ENCODE results near the gene TNRC6A.
A peak's percentile ranks its signal among the peaks of the same experiment; 100 is the strongest.
"Not testable (repeated sequence)": the region's sequence is repeated elsewhere in the genome, so short reads cannot be mapped to it uniquely, and the experiment has no call there.

Gene TNRC6A

DNA sequence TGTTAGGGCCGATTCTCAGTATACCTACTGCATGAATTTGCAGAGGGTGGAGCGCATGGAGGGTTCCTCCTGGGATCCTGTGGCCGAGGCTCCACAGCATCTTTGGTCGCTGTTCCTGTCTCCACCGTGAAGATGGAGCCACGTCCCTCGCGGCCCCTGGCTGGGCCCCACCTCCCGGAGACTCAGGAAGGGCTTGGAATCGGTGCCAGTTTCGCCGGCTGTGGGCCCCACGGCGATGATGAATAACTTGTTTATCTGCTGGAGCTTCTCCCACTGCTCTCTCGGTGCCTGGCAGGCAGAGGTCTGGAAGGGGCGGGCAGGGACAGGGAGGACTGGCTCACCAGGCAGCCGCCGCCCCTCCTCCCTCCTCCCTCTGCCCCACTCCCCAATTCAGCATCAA is 124.4 kb downstream of the TNRC6A start:
- Histone ChIP-seq H3K4me3 (ENCODE audit: low read depth, low read length) (no peak overlapping the region), H3K4me1 (no peaks in the 10 kb centered on the region), H3K36me3 (ENCODE audit: control insufficient read depth, insufficient read depth, low read length) (no peaks in the 10 kb centered on the region), H3K9me3 (ENCODE audit: control insufficient read depth, low read length) (no peaks in the 10 kb centered on the region), H2AFZ (peak overlapping the region; percentile 25), H3K27me3 (ENCODE audit: control insufficient read depth, insufficient read depth, low read length) (no peaks in the 10 kb centered on the region), H3K9ac (no peak overlapping the region), H3K4me2 (ENCODE audit: low read length) (no peak overlapping the region), H3K79me2 (no peaks in the 10 kb centered on the region), H3K27ac (no peak overlapping the region)
- TF ChIP-seq, protein P1, sequence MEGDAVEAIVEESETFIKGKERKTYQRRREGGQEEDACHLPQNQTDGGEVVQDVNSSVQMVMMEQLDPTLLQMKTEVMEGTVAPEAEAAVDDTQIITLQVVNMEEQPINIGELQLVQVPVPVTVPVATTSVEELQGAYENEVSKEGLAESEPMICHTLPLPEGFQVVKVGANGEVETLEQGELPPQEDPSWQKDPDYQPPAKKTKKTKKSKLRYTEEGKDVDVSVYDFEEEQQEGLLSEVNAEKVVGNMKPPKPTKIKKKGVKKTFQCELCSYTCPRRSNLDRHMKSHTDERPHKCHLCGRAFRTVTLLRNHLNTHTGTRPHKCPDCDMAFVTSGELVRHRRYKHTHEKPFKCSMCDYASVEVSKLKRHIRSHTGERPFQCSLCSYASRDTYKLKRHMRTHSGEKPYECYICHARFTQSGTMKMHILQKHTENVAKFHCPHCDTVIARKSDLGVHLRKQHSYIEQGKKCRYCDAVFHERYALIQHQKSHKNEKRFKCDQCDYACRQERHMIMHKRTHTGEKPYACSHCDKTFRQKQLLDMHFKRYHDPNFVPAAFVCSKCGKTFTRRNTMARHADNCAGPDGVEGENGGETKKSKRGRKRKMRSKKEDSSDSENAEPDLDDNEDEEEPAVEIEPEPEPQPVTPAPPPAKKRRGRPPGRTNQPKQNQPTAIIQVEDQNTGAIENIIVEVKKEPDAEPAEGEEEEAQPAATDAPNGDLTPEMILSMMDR (IDR thresholded peaks at IDR 0.05): no peak

DNA sequence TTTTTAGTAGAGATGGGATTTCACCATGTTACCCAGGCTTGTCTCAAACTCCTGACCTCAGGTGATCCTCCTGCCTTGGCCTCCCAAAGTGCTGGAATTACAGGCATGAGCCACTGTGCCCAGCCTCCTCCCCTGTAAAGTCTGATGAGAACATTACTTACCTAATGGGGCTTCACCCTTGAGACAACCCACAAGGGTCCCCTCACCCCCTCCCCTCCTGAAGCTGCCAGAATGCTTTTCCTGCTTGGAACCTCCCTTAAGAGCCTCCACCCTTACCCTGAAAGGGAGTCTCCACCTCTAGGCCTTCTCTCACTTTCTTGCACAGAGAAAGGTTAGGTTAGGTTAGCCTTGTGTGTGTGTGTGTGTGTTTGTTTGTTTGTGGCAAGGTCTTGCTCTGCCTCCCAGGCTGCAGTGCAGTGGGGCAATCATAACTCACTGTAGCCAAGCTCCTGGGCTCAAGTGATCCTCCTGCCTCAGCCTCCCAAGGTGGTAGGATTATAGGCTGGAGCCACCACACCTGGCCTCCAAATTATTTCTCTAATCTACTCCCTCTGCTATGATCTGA is 125.2 kb downstream of the TNRC6A start:
- no peaks in the 10 kb centered on the region for H3K79me2 ChIP-seq
- H3K4me3 ChIP-seq (ENCODE audit: low read depth, low read length): no peak overlapping the region
- TF ChIP-seq, protein P1 (IDR thresholded peaks at IDR 0.05): no peak
- no peak overlapping the region for H3K4me2 ChIP-seq (ENCODE audit: low read length)
- H3K36me3 ChIP-seq (ENCODE audit: control insufficient read depth, insufficient read depth, low read length): no peaks in the 10 kb centered on the region
- H3K4me1 ChIP-seq: no peaks in the 10 kb centered on the region
- H3K9ac ChIP-seq: no peak overlapping the region
- no peaks in the 10 kb centered on the region for H3K9me3 ChIP-seq (ENCODE audit: control insufficient read depth, low read length)
- no peak overlapping the region for H3K27ac ChIP-seq
- no peaks in the 10 kb centered on the region for H3K27me3 ChIP-seq (ENCODE audit: control insufficient read depth, insufficient read depth, low read length)
- H2AFZ ChIP-seq: no peak overlapping the region

DNA sequence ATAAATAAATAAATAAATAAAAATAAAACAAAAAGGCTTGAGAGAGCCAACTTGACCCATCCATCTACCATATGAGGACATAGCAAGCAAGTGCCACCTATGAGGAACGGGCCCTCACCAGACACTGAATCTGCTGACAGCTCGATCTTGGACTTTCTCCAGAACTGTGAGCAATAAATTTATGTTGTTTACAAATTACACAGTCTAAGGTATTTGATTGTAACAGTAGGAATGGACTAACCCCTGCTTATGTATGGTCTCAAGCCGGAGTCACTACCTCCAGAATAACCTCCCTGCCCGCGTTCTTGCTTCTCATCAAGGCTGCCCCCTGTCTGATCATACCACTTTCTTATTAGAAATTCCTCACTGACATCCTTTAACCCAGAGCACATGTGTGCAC is 126.2 kb downstream of the TNRC6A start:
- H3K79me2 ChIP-seq: no peaks in the 10 kb centered on the region
- TF ChIP-seq, protein P1 (IDR thresholded peaks at IDR 0.05): no peak
- H3K27me3 ChIP-seq (ENCODE audit: control insufficient read depth, insufficient read depth, low read length): no peaks in the 10 kb centered on the region
- no peak overlapping the region for H3K9ac ChIP-seq
- H3K27ac ChIP-seq: no peak overlapping the region
- H3K36me3 ChIP-seq (ENCODE audit: control insufficient read depth, insufficient read depth, low read length): no peaks in the 10 kb centered on the region
- no peaks in the 10 kb centered on the region for H3K9me3 ChIP-seq (ENCODE audit: control insufficient read depth, low read length)
- H3K4me3 ChIP-seq (ENCODE audit: low read depth, low read length): no peak overlapping the region
- H2AFZ ChIP-seq: no peak overlapping the region
- H3K4me2 ChIP-seq (ENCODE audit: low read length): no peak overlapping the region
- no peaks in the 10 kb centered on the region for H3K4me1 ChIP-seq

DNA sequence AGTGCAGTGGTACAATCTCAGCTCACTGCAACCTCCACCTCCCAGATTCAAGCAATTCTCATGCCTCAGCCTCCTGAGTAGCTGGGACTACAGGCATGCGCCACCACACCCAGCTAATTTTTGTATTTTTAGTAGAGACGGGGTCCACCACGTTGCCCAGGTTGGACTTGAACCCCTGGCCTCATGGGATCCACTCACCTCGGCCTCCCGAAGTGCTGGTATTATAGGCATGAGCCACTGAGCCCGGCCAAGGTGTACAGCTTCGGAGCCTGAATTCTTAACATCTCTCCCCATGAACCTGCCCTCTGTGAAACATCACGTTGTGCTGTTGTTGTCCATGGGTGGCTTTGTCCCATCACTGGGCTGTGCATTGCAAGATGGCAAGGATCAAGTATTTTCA is 127.4 kb downstream of the TNRC6A start:
- H3K9me3 ChIP-seq (ENCODE audit: control insufficient read depth, low read length); H3K36me3 ChIP-seq (ENCODE audit: control insufficient read depth, insufficient read depth, low read length): not testable (repeated sequence)

DNA sequence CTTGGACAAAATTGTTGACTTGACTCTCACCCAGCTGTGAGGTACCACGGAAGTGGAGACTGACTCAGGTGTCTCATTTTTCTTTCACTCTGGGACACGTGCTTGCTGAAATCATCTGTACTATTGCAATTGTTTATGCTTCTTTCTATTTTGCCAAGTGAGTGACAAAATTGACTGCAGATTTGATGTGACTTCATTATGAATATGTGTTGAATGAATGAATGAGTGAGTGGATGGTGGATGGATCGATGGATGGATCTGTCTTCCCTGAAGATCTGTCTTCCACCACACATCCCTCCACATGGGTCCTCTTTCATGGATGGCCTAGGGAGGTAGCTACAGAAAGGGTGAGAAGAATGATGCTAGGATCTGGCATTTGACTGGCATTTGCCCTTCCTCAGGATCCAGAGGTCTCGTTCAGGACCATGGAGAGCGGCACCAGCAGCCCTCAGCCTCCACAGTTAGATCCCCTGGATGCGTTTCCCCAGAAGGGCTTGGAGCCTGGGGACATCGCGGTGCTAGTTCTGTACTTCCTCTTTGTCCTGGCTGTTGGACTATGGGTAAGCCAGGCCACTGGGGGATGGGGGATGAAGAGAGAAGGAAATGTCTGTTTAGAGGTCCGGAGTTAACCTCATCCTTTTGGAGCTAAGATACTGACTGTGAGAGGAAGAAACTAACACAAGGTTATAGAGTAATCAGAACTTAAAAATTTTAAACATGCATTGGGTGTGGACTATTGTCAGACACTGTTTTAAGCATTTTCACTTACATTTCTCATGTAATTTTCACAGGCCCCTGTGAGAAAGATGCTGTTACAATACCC is 129.0 kb downstream of the TNRC6A start:
- Histone ChIP-seq H3K4me3 (ENCODE audit: low read depth, low read length) (no peak overlapping the region), H3K79me2 (no peaks in the 10 kb centered on the region), H2AFZ (no peak overlapping the region), H3K27me3 (ENCODE audit: control insufficient read depth, insufficient read depth, low read length) (no peaks in the 10 kb centered on the region), H3K27ac (no peak overlapping the region), H3K4me1 (no peaks in the 10 kb centered on the region), H3K36me3 (ENCODE audit: control insufficient read depth, insufficient read depth, low read length) (no peaks in the 10 kb centered on the region), H3K9me3 (ENCODE audit: control insufficient read depth, low read length) (no peaks in the 10 kb centered on the region), H3K4me2 (ENCODE audit: low read length) (no peak overlapping the region), H3K9ac (no peak overlapping the region)
- TF ChIP-seq, protein P1 (IDR thresholded peaks at IDR 0.05): no peak

More for the DNA sequence above, 127.4 kb downstream of the TNRC6A start:
- not testable (repeated sequence) for H3K27ac ChIP-seq; H3K4me1 ChIP-seq; H2AFZ ChIP-seq; H3K79me2 ChIP-seq; H3K4me3 ChIP-seq (ENCODE audit: low read depth, low read length); H3K9ac ChIP-seq; H3K4me2 ChIP-seq (ENCODE audit: low read length); H3K27me3 ChIP-seq (ENCODE audit: control insufficient read depth, insufficient read depth, low read length)

Data from parathyroid adenoma (tissue), 2 donors.